HepG2 (cell line): ENCODE results near the gene HELZ2. TPM values are rescaled to one million over a fixed set of nuclear protein-coding genes. Genes with fewer than 3 reads are reported as not detected.

Source experiments
- ATAC-seq: fragments of 200-7000 bp; cut with Tn5 transposase; 3 replicates; pipeline ENCODE4 v1.9.1; 2020; ENCODE audit warnings: mild to moderate bottlenecking, moderate library complexity
- BruUV-seq: library from RNA; stranded (reverse); fragments of 400-500 nt; replicated peaks from 2 replicates; lab custom pipeline; 2021; lab: Mats Ljungman, UMichigan
- CTCF ChIA-PET: fragments of 300-600 bp; formaldehyde crosslinking; extraction: SDS; loops from one replicate; lab custom pipeline; 2021; ENCODE audit warnings: low total read pairs, inconsistent platforms, low intra/inter-chr PET ratio; lab: Yijun Ruan, JAX
- POLR2A ChIA-PET: fragments of 350-600 bp; sonication (Branson Sonifier 250); formaldehyde crosslinking; loops from one replicate; lab custom pipeline; 2020; ENCODE audit warnings: antibody characterized with exemption, inconsistent platforms; lab: Yijun Ruan, JAX
- DNase-seq: peaks from one replicate; pipeline ENCODE4 v3.0.0-alpha.2; 2015; ENCODE audit warnings: low spot score
- FAIRE-seq: peaks from 3 replicates; lab custom pipeline; 2011; peaks lifted over from hg19 to GRCh38; lab: Jason Lieb, UNC
- H2AFZ ChIP-seq: one replicate; pipeline ENCODE4 v1.6.1; 2011; ENCODE audit warnings: low read length, inconsistent platforms
- H3K27ac ChIP-seq: fragments of 300-600 bp; 3 replicates; pipeline ENCODE4 v1.8.0; 2011; ENCODE audit warnings: mixed run types, mild to moderate bottlenecking, mixed read lengths, low read length, inconsistent platforms; ENCODE audit not compliant: insufficient read depth; ENCODE audit errors: extremely low read length
- H3K27me3 ChIP-seq, 2 experiments: fragments of 200-600 bp in 1 of 2; 2 replicates in 1 of 2; 3 replicates in 1 of 2; pipeline versions ENCODE4 v1.6.0 to v1.8.0; 2011; ENCODE audit warnings: low read length in 2 of 2, mild to moderate bottlenecking in 2 of 2, moderate library complexity in 2 of 2, inconsistent platforms in 1 of 2; ENCODE audit not compliant: insufficient read depth in 2 of 2, control insufficient read depth in 1 of 2
- H3K36me3 ChIP-seq, 2 experiments: fragments of 200-600 bp in 1 of 2; replicated peaks in 1 of 2; 2 replicates in 1 of 2; 3 replicates in 1 of 2; pipeline versions ENCODE4 v1.5.1 to v1.8.0; 2011; ENCODE audit warnings: low read length in 2 of 2, inconsistent platforms in 1 of 2; ENCODE audit not compliant: insufficient read depth in 2 of 2, control insufficient read depth in 1 of 2
- H3K4me1 ChIP-seq: 2 replicates; pipeline ENCODE4 v1.5.1; 2012; ENCODE audit warnings: low read length, inconsistent platforms; ENCODE audit not compliant: insufficient read depth
- H3K4me2 ChIP-seq: 2 replicates; pipeline ENCODE4 v1.6.0; 2011; ENCODE audit warnings: low read depth, low read length, inconsistent platforms
- H3K4me3 ChIP-seq, 3 experiments: fragments of 200-600 bp in 1 of 3; sonication (generic), shearing (Covaris generic) in 1 of 3; replicated peaks in 1 of 3; 2 replicates each; pipeline ENCODE4 v1.5.1; 2011 to 2016; ENCODE audit warnings: low read length in 3 of 3, inconsistent platforms in 2 of 3, low read depth in 2 of 3, mild to moderate bottlenecking in 2 of 3, control low read depth in 1 of 3, mixed read lengths in 1 of 3; ENCODE audit not compliant: insufficient read depth in 1 of 3
- H3K79me2 ChIP-seq: one replicate; pipeline ENCODE4 v1.6.1; 2011; ENCODE audit warnings: low read length, inconsistent platforms; ENCODE audit not compliant: insufficient read depth
- H3K9ac ChIP-seq: 2 replicates; pipeline ENCODE4 v1.6.0; 2011; ENCODE audit warnings: mild to moderate bottlenecking, low read depth, low read length, inconsistent platforms; ENCODE audit not compliant: insufficient read depth
- H3K9me3 ChIP-seq: 2 replicates; pipeline ENCODE4 v1.5.1; 2012; ENCODE audit warnings: mild to moderate bottlenecking, low read length
- H4K20me1 ChIP-seq: 2 replicates; pipeline ENCODE4 v1.6.0; 2011; ENCODE audit warnings: inconsistent platforms, mild to moderate bottlenecking, low read length, moderate library complexity; ENCODE audit not compliant: insufficient read depth
- ATAD3A ChIP-seq: sonication (generic); formaldehyde crosslinking; IDR thresholded peaks from 2 replicates; pipeline ENCODE4 v1.4.0; 2020; ENCODE audit warnings: missing genetic modification reagents
- ATF2 ChIP-seq: sonication (generic); formaldehyde crosslinking; IDR thresholded peaks from 2 replicates; pipeline ENCODE4 v1.4.0; 2020; ENCODE audit warnings: missing genetic modification reagents
- HNF4A ChIP-seq: sonication (generic); formaldehyde crosslinking; IDR thresholded peaks from 2 replicates; pipeline ENCODE4 v1.4.0; 2020; ENCODE audit warnings: missing genetic modification reagents
- RFXAP ChIP-seq: sonication (generic); formaldehyde crosslinking; IDR thresholded peaks from 2 replicates; pipeline ENCODE4 v1.4.0; 2020; ENCODE audit warnings: missing genetic modification reagents, borderline replicate concordance
- YEATS4 ChIP-seq: sonication (generic); formaldehyde crosslinking; IDR thresholded peaks from 2 replicates; pipeline ENCODE4 v1.4.0; 2020; ENCODE audit warnings: missing genetic modification reagents, borderline replicate concordance
- ZBTB7A ChIP-seq: sonication (generic); formaldehyde crosslinking; IDR thresholded peaks from 2 replicates; pipeline ENCODE4 v1.8.0; 2022; ENCODE audit warnings: mild to moderate bottlenecking, missing genetic modification reagents
- ZNF318 ChIP-seq: sonication (generic); formaldehyde crosslinking; IDR thresholded peaks from 2 replicates; pipeline ENCODE4 v1.4.0; 2020; ENCODE audit warnings: mild to moderate bottlenecking, missing genetic modification reagents
- ZNF468 ChIP-seq: sonication (generic); formaldehyde crosslinking; IDR thresholded peaks from 2 replicates; pipeline ENCODE4 v1.8.0; 2022; ENCODE audit warnings: mild to moderate bottlenecking, moderate library complexity, missing genetic modification reagents
- ZNF563 ChIP-seq: sonication (generic); formaldehyde crosslinking; IDR thresholded peaks from 2 replicates; pipeline ENCODE4 v1.8.0; 2022; ENCODE audit warnings: mild to moderate bottlenecking, moderate library complexity, missing genetic modification reagents
- ZNF746 ChIP-seq: sonication (generic); formaldehyde crosslinking; IDR thresholded peaks from 2 replicates; pipeline ENCODE4 v1.8.0; 2022; ENCODE audit warnings: mild to moderate bottlenecking, missing genetic modification reagents
- ZNF800 ChIP-seq: sonication (generic); formaldehyde crosslinking; IDR thresholded peaks from 2 replicates; pipeline ENCODE4 v1.4.0; 2020; ENCODE audit warnings: missing genetic modification reagents
- ZSCAN21 ChIP-seq: sonication (generic); formaldehyde crosslinking; IDR thresholded peaks from 2 replicates; pipeline ENCODE4 v1.8.0; 2022; ENCODE audit warnings: mild to moderate bottlenecking, missing genetic modification reagents, moderate library complexity, borderline replicate concordance
- WGBS: methylation state at CpG from one replicate; pipeline ENCODE4 v1.1.6; 2017; ENCODE audit warnings: low lambda C conversion rate; 5-methylcytosine and 5-hydroxymethylcytosine counted together
- in situ Hi-C: cut with HindIII; loops from 2 replicates; pipeline ENCODE4 v1.10.0; 2017; ENCODE audit warnings: low pct_unique_long_range_greater_than_20kb; ENCODE audit not compliant: extremely low pct_ligation_motif_present
- intact Hi-C: fragments of 100-400 bp; cut with micrococcal nuclease; formaldehyde crosslinking; loops from one replicate; pipeline ENCODE4 v1.10.0; 2022; ENCODE audit not compliant: unreplicated experiment
- polyA plus RNA-seq, 8 experiments: library from polyadenylated mRNA; depleted of rRNA in 3 of 8; stranded (reverse) in 7 of 8; unstranded in 1 of 8; fragments of >200 nt; fragmentation: Illumina TruSeq in 4 of 8; extraction: Trizol in 4 of 8; gene quantifications; 2 replicates each; pipeline versions ENCODE4 v1.2.1 to v1.2.3, GENCODE V29; 2011 to 2016; ENCODE audit warnings: low read depth in 4 of 8, missing spikeins in 1 of 8, mixed read lengths in 1 of 8; ENCODE audit not compliant: insufficient read depth in 1 of 8
- total RNA-seq, 5 experiments: library from RNA; depleted of rRNA; stranded (reverse); fragments of >200 nt; fragmentation: Illumina TruSeq; extraction: Trizol; gene quantifications; 2 replicates each; pipeline ENCODE4 v1.2.3, GENCODE V29; 2016; ENCODE audit warnings: low read depth in 1 of 5

Gene HELZ2
- total and polyA plus RNA-seq, 2 of the 13 experiments (the other 11 are each of a cell fraction or from before 2014, with no cell fraction given): 9.6 to 10.1 TPM

GRCh38 chr20:63557481-63557891 lies 16.6 kb downstream of the HELZ2 start:
- ATAC-seq (peak; percentile 49), FAIRE-seq (no peak), DNase-seq (no peak)
- Histone ChIP-seq H3K27me3 (peaks cover 9 to 22% of the 10 kb centered on the region in 2 experiments; a peak in 3 of 5 replicates), H3K4me3 (peak overlapping the region in 1 of 3 experiments; percentile 30; a peak in 1 of 6 replicates), H3K4me1 (peaks cover 33% of the 10 kb centered on the region), H3K79me2 (no peaks in the 10 kb centered on the region), H3K4me2 (peak overlapping the region; percentile 58), H3K27ac (no peak overlapping the region), H4K20me1 (no peaks in the 10 kb centered on the region; the same call in 1 of the 2 replicates), H3K9ac (no peak overlapping the region), H2AFZ (no peak overlapping the region), H3K36me3 (no peaks in the 10 kb centered on the region; a peak in 1 of 5 replicates), H3K9me3 (no peaks in the 10 kb centered on the region)
- ChIA-PET POLR2A (interaction anchor here (1.3 to 1.6 kb wide), 3 partner anchors 11 to 20 kb away, joined by 3 to 7 read pairs (median 6); partner anchors contain the start of genes HELZ2 and PTK6), CTCF (no interaction called here)
- intact Hi-C loops (no loop called here), in situ Hi-C loops (no loop called here)
- BruUV-seq: no TSS peak
- WGBS: 42% methylated on average over 16 of the region's 19 CpGs
- TF ChIP-seq ZBTB7A (CRISPR knock-in tag) (peak; percentile 11; the same call in 1 of the 2 replicates), RFXAP (CRISPR knock-in tag) (no peak), ZSCAN21 (CRISPR knock-in tag) (no peak), ATF2 (no peak), YEATS4 (CRISPR knock-in tag) (peak; percentile 43; the same call in 1 of the 2 replicates), ZNF800 (0 out of 2 replicates have a peak, but pooled peaks have one; percentile 27), ZNF563 (peak; percentile 55; the same call in 1 of the 2 replicates), ZNF468 (peak; percentile 45; the same call in 1 of the 2 replicates), ZNF318 (CRISPR knock-in tag) (no peak), ZNF746 (CRISPR knock-in tag) (peak; percentile 91; the same call in 1 of the 2 replicates), ATAD3A (no peak), HNF4A (peak; percentile 89)
